GM23248 (cell line): ENCODE results near the gene DLG2.

Source experiments
- EZH2 ChIP-seq: fragments of 200-600 bp; sonication (generic); IDR thresholded peaks from 2 replicates; pipeline ENCODE4 v1.6.1; 2018; ENCODE audit warnings: antibody characterized with exemption, mild to moderate bottlenecking; ENCODE audit not compliant: insufficient read depth, poor library complexity, severe bottlenecking
- EZH2phosphoT487 ChIP-seq: fragments of 200-600 bp; sonication (generic); IDR thresholded peaks from 2 replicates; pipeline ENCODE4 v1.6.1; 2018; ENCODE audit warnings: antibody characterized with exemption, moderate library complexity, mild to moderate bottlenecking, low read depth; ENCODE audit not compliant: insufficient read depth

DNA sequence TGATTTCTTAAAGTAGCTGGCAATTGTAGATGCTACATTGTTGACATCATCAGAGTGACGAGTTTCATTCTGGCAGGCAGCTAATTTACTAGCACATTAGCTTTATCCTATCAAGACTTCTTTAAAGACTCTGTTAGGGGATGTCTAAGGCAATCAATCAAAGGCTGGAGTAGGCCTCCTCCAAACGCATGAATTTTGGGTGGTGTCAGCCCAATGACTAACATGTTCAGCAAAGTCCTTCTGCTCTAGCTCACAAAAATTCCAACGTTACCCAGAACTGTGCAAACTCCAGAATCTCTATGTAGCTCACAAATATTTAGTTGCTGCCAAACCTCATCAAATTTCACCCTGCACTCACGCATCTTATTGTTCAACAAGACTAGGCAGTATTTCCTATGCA lies 395.6 kb downstream of the DLG2 start:
- TF ChIP-seq EZH2 = no peak
- TF ChIP-seq EZH2phosphoT487 = no peak
